ENCODE measurements around the gene AGBL1.
A peak's percentile ranks its signal among the peaks of the same experiment; 100 is the strongest.

The AGBL1 gene

DNA sequence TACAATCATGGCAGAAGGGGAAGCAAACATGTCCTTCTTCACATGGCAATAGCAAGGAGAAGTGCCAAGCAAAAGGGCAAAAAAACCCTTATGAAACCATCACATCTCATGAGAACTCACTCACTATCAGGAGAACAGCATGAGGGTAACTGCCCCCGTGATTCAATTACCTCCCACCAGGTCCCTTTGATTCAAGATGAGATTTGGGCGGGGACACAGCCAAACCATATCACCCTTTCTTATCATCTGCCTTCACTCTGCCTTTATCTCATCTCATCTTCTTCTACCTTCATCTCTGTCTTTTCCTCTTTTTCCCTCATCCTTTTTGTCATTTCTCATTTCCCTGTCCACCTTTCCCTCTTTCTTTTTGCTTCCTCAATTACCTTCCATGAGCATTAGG is 149.6 kb downstream of the AGBL1 start:
- Histone ChIP-seq H3K27ac (ENCODE audit: extremely low read depth, low read depth, low read length) (no peak overlapping the region), H3K9me3 (ENCODE audit: control insufficient read depth, insufficient read depth, low read depth, low read length) (no peaks in the 10 kb centered on the region), H3K36me3 (ENCODE audit: control insufficient read depth in 2 of 2, insufficient read depth in 1 of 2, low read length in 2 of 2) (no peaks in the 10 kb centered on the region), H3K4me1 (ENCODE audit: control insufficient read depth, insufficient read depth, low read length) (peaks cover 6% of the 10 kb centered on the region; the same call in 1 of the 2 replicates), H3K4me3 (ENCODE audit: low read depth, low read length) (no peak overlapping the region)
- ChIA-PET POLR2A (no interaction called here), CTCF (interaction anchor here (3.1 kb wide), 1 partner anchor 370 kb away, joined by 13 read pairs; no protein-coding TSS in a partner anchor)
- no peak for TF ChIP-seq ZNF560 (tag by site-specific recombination; IDR thresholded peaks at IDR 0.05; ENCODE audit: borderline replicate concordance)

GRCh38 chr15:86229936-86230335 is 150.3 kb downstream of the AGBL1 start:
- ChIA-PET POLR2A (no interaction called here), CTCF (interaction anchor here (0.6 to 3.1 kb wide), 2 partner anchors 371 to 534 kb away, joined by 3 to 13 read pairs; no protein-coding TSS in a partner anchor)
- no peak for TF ChIP-seq ZBTB1 (tag by site-specific recombination; IDR thresholded peaks at IDR 0.05)
- 0 out of 2 replicates have a peak, but pooled peaks have one; percentile 20 for TF ChIP-seq SCRT2 (tag by site-specific recombination; IDR thresholded peaks at IDR 0.05)

DNA sequence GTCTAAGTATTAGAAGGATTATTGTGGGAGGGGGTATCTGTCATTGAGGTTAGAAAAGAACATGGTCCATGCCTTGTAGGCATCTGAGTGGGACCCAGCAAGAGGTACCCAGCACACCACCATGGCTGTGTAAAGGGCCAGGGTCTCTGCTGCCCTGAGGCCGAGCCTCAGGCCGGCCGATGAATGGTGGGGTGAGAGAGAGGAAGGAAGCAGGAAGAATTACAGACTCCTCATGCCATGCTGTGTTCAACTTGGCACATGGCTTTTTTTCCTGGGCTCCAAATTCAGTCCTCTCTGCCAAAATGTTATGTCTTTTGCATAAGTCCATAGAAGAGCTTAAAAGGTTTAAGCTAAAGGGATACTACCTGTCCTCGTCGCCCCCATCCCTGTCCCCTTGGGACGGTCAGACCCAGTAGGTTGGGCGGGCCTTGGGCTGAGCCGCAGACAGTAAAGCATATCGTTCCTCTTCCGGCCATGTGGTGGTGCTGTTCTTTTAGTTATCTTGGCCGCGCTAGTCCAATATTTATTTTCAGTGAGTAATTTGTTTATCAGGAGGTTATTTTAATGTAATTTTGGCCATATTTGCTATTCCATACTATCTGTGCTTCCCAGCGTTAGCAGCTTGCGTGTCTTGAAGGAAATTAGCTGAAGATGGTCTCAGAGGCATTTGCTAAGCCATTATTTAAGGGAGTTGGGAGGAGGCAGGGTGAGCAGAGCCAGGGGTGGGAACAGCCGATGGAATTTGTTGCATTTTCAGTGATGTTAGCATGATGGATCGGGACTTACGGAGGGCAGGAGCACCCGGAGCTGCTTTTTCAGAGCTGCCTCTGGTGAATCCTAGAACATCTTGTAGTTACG is 152.4 kb downstream of the AGBL1 start:
- Histone ChIP-seq H3K36me3 (ENCODE audit: control insufficient read depth in 2 of 2, insufficient read depth in 1 of 2, low read length in 2 of 2) (no peaks in the 10 kb centered on the region), H3K27ac (ENCODE audit: extremely low read depth, low read depth, low read length) (peak overlapping the region; percentile 4; the same call in 1 of the 2 replicates), H3K9me3 (ENCODE audit: control insufficient read depth, insufficient read depth, low read depth, low read length) (no peaks in the 10 kb centered on the region), H3K4me3 (ENCODE audit: low read depth, low read length) (no peak overlapping the region), H3K4me1 (ENCODE audit: control insufficient read depth, insufficient read depth, low read length) (peaks cover 6% of the 10 kb centered on the region; the same call in 1 of the 2 replicates)
- TF ChIP-seq ZNF664 (tag by site-specific recombination; IDR thresholded peaks at IDR 0.05) = no peak
- TF ChIP-seq KLF16 (tag by site-specific recombination; IDR thresholded peaks at IDR 0.05) = no peak
- TF ChIP-seq GLIS1 (tag by site-specific recombination; IDR thresholded peaks at IDR 0.05) = no peak
- no peak for TF ChIP-seq ZNF623 (tag by site-specific recombination; IDR thresholded peaks at IDR 0.05)
- TF ChIP-seq PRDM1 (tag by site-specific recombination; IDR thresholded peaks at IDR 0.05) = no peak
- TF ChIP-seq ZFP41 (tag by site-specific recombination; IDR thresholded peaks at IDR 0.05; ENCODE audit: borderline replicate concordance) = no peak
- TF ChIP-seq ZNF510 (tag by site-specific recombination; IDR thresholded peaks at IDR 0.05; ENCODE audit: insufficient replicate concordance) = no peak
- TF ChIP-seq, protein P1, sequence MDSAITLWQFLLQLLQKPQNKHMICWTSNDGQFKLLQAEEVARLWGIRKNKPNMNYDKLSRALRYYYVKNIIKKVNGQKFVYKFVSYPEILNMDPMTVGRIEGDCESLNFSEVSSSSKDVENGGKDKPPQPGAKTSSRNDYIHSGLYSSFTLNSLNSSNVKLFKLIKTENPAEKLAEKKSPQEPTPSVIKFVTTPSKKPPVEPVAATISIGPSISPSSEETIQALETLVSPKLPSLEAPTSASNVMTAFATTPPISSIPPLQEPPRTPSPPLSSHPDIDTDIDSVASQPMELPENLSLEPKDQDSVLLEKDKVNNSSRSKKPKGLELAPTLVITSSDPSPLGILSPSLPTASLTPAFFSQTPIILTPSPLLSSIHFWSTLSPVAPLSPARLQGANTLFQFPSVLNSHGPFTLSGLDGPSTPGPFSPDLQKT (IDR thresholded peaks at IDR 0.05; ENCODE audit: borderline replicate concordance, low read depth, low read length) = no peak
- TF ChIP-seq, protein P2, sequence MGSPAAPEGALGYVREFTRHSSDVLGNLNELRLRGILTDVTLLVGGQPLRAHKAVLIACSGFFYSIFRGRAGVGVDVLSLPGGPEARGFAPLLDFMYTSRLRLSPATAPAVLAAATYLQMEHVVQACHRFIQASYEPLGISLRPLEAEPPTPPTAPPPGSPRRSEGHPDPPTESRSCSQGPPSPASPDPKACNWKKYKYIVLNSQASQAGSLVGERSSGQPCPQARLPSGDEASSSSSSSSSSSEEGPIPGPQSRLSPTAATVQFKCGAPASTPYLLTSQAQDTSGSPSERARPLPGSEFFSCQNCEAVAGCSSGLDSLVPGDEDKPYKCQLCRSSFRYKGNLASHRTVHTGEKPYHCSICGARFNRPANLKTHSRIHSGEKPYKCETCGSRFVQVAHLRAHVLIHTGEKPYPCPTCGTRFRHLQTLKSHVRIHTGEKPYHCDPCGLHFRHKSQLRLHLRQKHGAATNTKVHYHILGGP (tag by site-specific recombination; IDR thresholded peaks at IDR 0.05) = no peak
- TF ChIP-seq, protein P3, sequence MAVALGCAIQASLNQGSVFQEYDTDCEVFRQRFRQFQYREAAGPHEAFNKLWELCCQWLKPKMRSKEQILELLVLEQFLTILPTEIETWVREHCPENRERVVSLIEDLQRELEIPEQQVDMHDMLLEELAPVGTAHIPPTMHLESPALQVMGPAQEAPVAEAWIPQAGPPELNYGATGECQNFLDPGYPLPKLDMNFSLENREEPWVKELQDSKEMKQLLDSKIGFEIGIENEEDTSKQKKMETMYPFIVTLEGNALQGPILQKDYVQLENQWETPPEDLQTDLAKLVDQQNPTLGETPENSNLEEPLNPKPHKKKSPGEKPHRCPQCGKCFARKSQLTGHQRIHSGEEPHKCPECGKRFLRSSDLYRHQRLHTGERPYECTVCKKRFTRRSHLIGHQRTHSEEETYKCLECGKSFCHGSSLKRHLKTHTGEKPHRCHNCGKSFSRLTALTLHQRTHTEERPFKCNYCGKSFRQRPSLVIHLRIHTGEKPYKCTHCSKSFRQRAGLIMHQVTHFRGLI (tag by site-specific recombination; IDR thresholded peaks at IDR 0.05) = peak; percentile 74; the same call in 1 of the 2 replicates
- TF ChIP-seq ZNF155 (tag by site-specific recombination; IDR thresholded peaks at IDR 0.05) = no peak
- no peak for TF ChIP-seq ZNF791 (tag by site-specific recombination; IDR thresholded peaks at IDR 0.05)
- TF ChIP-seq YY1 (tag by site-specific recombination; IDR thresholded peaks at IDR 0.05) = no peak
- peak; percentile 74 for TF ChIP-seq ZNF654 (tag by site-specific recombination; IDR thresholded peaks at IDR 0.05; ENCODE audit: low read depth)
- TF ChIP-seq IKZF3 (tag by site-specific recombination; IDR thresholded peaks at IDR 0.05) = no peak
- POLR2A ChIA-PET = no interaction called here
- CTCF ChIA-PET = interaction anchor here (0.5 to 3.6 kb wide), 29 partner anchors 8 to 1857 kb away, joined by 3 to 22 read pairs (median 5); no protein-coding TSS in a partner anchor

More at GRCh38 chr15:86229936-86230335, 150.3 kb downstream of the AGBL1 start:
- Histone ChIP-seq H3K9me3 (ENCODE audit: control insufficient read depth, insufficient read depth, low read depth, low read length) (no peaks in the 10 kb centered on the region), H3K36me3 (ENCODE audit: control insufficient read depth in 2 of 2, insufficient read depth in 1 of 2, low read length in 2 of 2) (no peaks in the 10 kb centered on the region), H3K4me3 (ENCODE audit: low read depth, low read length) (no peak overlapping the region), H3K27ac (ENCODE audit: extremely low read depth, low read depth, low read length) (no peak overlapping the region), H3K4me1 (ENCODE audit: control insufficient read depth, insufficient read depth, low read length) (peaks cover 6% of the 10 kb centered on the region; the same call in 1 of the 2 replicates)
